ENCODE measurements around the gene ELAVL1.

DNA sequence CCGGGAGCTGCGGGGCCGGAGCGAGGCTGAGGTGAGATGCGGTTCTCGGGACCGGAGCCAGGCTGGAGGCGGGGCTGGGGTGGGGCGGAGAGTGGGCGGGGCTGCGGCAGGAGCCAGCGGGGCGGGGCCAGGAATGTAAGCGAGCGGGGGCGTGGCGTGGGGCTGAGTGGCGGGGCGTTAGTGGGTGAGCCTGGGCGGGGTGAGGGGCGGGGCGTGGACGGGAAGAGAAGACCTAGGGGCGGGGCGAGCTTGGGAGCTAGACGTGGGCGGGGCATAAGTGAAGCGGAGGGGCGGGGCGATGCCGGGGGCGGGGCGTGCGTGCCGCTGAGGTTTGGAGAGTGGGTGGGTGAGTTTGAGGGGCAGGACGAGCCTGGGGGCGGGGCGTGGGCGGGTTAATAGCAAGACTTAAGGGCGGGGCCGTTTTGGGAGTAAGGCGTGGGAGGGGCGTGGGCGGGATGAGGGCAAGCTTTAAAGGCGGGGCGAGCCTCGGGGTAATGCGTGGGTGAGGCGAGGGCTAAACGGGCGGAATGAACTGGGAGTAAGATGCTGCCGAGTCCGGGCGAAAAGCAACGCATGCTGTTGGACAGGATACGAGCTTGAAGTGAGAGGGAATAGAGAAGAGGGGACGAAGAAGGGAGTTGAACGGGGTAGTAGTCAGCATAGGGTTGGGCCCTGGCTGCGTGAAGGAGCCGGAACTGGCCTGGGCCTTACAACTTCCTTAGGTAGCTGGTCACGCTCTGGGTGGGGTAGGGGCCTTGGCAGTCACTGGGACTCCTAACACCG lies 84.7 kb downstream of the ELAVL1 start:
- TF ChIP-seq, protein P1, sequence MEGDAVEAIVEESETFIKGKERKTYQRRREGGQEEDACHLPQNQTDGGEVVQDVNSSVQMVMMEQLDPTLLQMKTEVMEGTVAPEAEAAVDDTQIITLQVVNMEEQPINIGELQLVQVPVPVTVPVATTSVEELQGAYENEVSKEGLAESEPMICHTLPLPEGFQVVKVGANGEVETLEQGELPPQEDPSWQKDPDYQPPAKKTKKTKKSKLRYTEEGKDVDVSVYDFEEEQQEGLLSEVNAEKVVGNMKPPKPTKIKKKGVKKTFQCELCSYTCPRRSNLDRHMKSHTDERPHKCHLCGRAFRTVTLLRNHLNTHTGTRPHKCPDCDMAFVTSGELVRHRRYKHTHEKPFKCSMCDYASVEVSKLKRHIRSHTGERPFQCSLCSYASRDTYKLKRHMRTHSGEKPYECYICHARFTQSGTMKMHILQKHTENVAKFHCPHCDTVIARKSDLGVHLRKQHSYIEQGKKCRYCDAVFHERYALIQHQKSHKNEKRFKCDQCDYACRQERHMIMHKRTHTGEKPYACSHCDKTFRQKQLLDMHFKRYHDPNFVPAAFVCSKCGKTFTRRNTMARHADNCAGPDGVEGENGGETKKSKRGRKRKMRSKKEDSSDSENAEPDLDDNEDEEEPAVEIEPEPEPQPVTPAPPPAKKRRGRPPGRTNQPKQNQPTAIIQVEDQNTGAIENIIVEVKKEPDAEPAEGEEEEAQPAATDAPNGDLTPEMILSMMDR (conservative IDR thresholded peaks at IDR 0.05; ENCODE audit: low read depth, low read length): no peak
- no peak for TF ChIP-seq EZH2phosphoT487 (IDR thresholded peaks at IDR 0.05; ENCODE audit: borderline replicate concordance, low read length)
